NT2/D1 (cell line): ENCODE data around the gene NUDT1.
A peak's percentile ranks its signal among the peaks of the same experiment; 100 is the strongest.

Source experiments
- DNase-seq: peaks from one replicate; pipeline ENCODE4 v3.0.0-alpha.2; 2011; ENCODE audit warnings: low read depth, low spot score
- H3K27me3 ChIP-seq: 2 replicates; pipeline ENCODE4 v1.6.0; 2011; ENCODE audit warnings: mild to moderate bottlenecking; ENCODE audit not compliant: insufficient read length, insufficient read depth
- H3K36me3 ChIP-seq: 2 replicates; pipeline ENCODE4 v1.6.1; 2011; ENCODE audit warnings: mild to moderate bottlenecking, low read length, mixed read lengths; ENCODE audit not compliant: insufficient read depth, insufficient read length
- H3K4me1 ChIP-seq: 2 replicates; pipeline ENCODE4 v1.5.1; 2011; ENCODE audit not compliant: insufficient read depth, insufficient read length
- H3K4me3 ChIP-seq: 2 replicates; pipeline ENCODE4 v1.5.1; 2011; ENCODE audit warnings: low read depth; ENCODE audit not compliant: insufficient read length
- H3K9ac ChIP-seq: 2 replicates; pipeline ENCODE4 v1.6.0; 2011; ENCODE audit warnings: low read depth; ENCODE audit not compliant: insufficient read length
- H3K9me3 ChIP-seq: 2 replicates; pipeline ENCODE4 v1.5.1; 2011; ENCODE audit warnings: mild to moderate bottlenecking, low read length; ENCODE audit not compliant: insufficient read depth
- SUZ12 ChIP-seq: IDR thresholded peaks from 2 replicates; pipeline ENCODE4 v1.6.1; 2011; ENCODE audit not compliant: insufficient read length, insufficient read depth; ENCODE audit errors: extremely low read depth
- YY1 ChIP-seq: IDR thresholded peaks from 2 replicates; pipeline ENCODE4 v1.6.1; 2011; ENCODE audit not compliant: insufficient read length, insufficient read depth
- ZNF274 ChIP-seq: IDR thresholded peaks from 2 replicates; pipeline ENCODE4 v1.6.1; 2011; ENCODE audit warnings: mild to moderate bottlenecking, low read depth, low read length

The NUDT1 gene

GRCh38 chr7:2283074-2283473 lies 41.0 kb downstream of the NUDT1 start:
- TF ChIP-seq YY1, result no peak
- no peak for TF ChIP-seq ZNF274
- no peak for TF ChIP-seq SUZ12
- H3K36me3 ChIP-seq, result peaks cover under 1% of the 10 kb centered on the region
- H3K4me1 ChIP-seq, result peaks cover 13% of the 10 kb centered on the region
- H3K4me3 ChIP-seq, result no peak overlapping the region
- DNase-seq, result no peak
- peak overlapping the region; percentile 1 for H3K9ac ChIP-seq
- no peaks in the 10 kb centered on the region for H3K9me3 ChIP-seq
- no peaks in the 10 kb centered on the region for H3K27me3 ChIP-seq

- Histone ChIP-seq H3K4me1 (peaks cover 5% of the 10 kb centered on the region), H3K9me3 (no peaks in the 10 kb centered on the region; the same call in 1 of the 2 replicates), H3K36me3 (peaks cover 13% of the 10 kb centered on the region), H3K27me3 (no peaks in the 10 kb centered on the region), H3K9ac (no peak overlapping the region), H3K4me3 (no peak overlapping the region)
- DNase-seq, result no peak
- TF ChIP-seq YY1, result no peak
Measured at GRCh38 chr7:2287745-2288144, 45.7 kb downstream of the NUDT1 start.

GRCh38 chr7:2288503-2288902 lies 46.5 kb downstream of the NUDT1 start:
- Histone ChIP-seq H3K4me3 (no peak overlapping the region), H3K36me3 (peaks cover 14% of the 10 kb centered on the region), H3K4me1 (peaks cover under 1% of the 10 kb centered on the region), H3K9me3 (no peaks in the 10 kb centered on the region; the same call in 1 of the 2 replicates), H3K9ac (no peak overlapping the region), H3K27me3 (no peaks in the 10 kb centered on the region)
- no peak for DNase-seq
- TF ChIP-seq SUZ12 (no peak), YY1 (no peak), ZNF274 (no peak)

- H3K9ac ChIP-seq, result no peak overlapping the region
- TF ChIP-seq YY1, result no peak
- no peak overlapping the region for H3K4me3 ChIP-seq
Measured at GRCh38 chr7:2289111-2289586, 47.1 kb downstream of the NUDT1 start.

GRCh38 chr7:2289621-2290020 lies 47.6 kb downstream of the NUDT1 start:
- Histone ChIP-seq H3K27me3 (no peaks in the 10 kb centered on the region), H3K4me3 (no peak overlapping the region), H3K4me1 (no peaks in the 10 kb centered on the region), H3K9me3 (no peaks in the 10 kb centered on the region; the same call in 1 of the 2 replicates), H3K36me3 (peaks cover 14% of the 10 kb centered on the region), H3K9ac (no peak overlapping the region)
- no peak for DNase-seq
- TF ChIP-seq YY1, result no peak
- no peak for TF ChIP-seq SUZ12
- TF ChIP-seq ZNF274, result no peak

More at GRCh38 chr7:2289111-2289586, 47.1 kb downstream of the NUDT1 start:
- Histone ChIP-seq H3K27me3 (no peaks in the 10 kb centered on the region), H3K9me3 (no peaks in the 10 kb centered on the region; the same call in 1 of the 2 replicates), H3K36me3 (peaks cover 14% of the 10 kb centered on the region), H3K4me1 (no peaks in the 10 kb centered on the region)
- DNase-seq, result no peak

GRCh38 chr7:2290877-2291276 lies 48.9 kb downstream of the NUDT1 start:
- no peak for DNase-seq
- Histone ChIP-seq H3K9ac (no peak overlapping the region), H3K4me3 (no peak overlapping the region), H3K27me3 (no peaks in the 10 kb centered on the region), H3K36me3 (peaks cover 14% of the 10 kb centered on the region), H3K4me1 (no peaks in the 10 kb centered on the region), H3K9me3 (no peaks in the 10 kb centered on the region; the same call in 1 of the 2 replicates)
- no peak for TF ChIP-seq SUZ12
- no peak for TF ChIP-seq YY1
- no peak for TF ChIP-seq ZNF274

GRCh38 chr7:2295936-2296620 lies 54.1 kb downstream of the NUDT1 start:
- Histone ChIP-seq H3K4me1 (no peaks in the 10 kb centered on the region), H3K9ac (no peak overlapping the region), H3K9me3 (no peaks in the 10 kb centered on the region; the same call in 1 of the 2 replicates), H3K36me3 (peaks cover 3% of the 10 kb centered on the region), H3K4me3 (no peak overlapping the region), H3K27me3 (no peaks in the 10 kb centered on the region)
- TF ChIP-seq YY1 (no peak), ZNF274 (no peak), SUZ12 (no peak)
- DNase-seq, result no peak
